Measurements from ENCODE around the gene PIAS1.

The PIAS1 gene

DNA sequence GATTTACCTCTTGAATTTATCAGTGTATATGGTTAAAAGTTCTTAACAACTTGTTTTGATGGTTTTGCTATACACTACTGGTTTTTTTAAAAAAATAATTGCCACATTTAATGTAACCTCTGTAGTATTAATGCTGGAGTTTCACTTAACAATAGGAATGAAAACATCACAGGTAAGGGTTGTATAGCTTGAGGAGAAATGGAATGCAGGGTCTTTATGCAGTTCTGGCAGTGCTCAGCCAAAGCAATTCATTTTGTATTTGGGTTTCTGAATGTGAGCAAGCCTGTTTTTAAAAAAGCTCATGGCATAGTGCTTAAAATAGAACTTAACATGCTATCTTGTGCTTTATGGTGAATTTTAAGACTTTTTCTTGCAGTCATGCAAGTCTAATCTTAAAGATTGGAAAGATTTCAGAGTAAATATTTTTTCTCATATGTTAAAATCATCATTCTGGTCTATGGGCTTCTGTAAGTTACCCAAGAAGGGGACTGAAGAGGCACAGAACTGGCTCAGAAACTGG lies 8.9 kb downstream of the PIAS1 start:
- no peaks in the 10 kb centered on the region for H3K9me2 ChIP-seq (replicated peaks; ENCODE audit: insufficient read depth, low read length)
- no peak overlapping the region for H3K9ac ChIP-seq (ENCODE audit: low read length)
- peaks cover 56% of the 10 kb centered on the region for H4K20me1 ChIP-seq (ENCODE audit: low read depth, low read length)
- peaks cover 100% of the 10 kb centered on the region for H3K79me2 ChIP-seq (ENCODE audit: insufficient read depth, low read length)
- H2AFZ ChIP-seq (ENCODE audit: low read depth, low read length, severe bottlenecking): no peak overlapping the region
- H3K27me3 ChIP-seq (ENCODE audit: low read length): no peaks in the 10 kb centered on the region
- TF ChIP-seq, protein P1, sequence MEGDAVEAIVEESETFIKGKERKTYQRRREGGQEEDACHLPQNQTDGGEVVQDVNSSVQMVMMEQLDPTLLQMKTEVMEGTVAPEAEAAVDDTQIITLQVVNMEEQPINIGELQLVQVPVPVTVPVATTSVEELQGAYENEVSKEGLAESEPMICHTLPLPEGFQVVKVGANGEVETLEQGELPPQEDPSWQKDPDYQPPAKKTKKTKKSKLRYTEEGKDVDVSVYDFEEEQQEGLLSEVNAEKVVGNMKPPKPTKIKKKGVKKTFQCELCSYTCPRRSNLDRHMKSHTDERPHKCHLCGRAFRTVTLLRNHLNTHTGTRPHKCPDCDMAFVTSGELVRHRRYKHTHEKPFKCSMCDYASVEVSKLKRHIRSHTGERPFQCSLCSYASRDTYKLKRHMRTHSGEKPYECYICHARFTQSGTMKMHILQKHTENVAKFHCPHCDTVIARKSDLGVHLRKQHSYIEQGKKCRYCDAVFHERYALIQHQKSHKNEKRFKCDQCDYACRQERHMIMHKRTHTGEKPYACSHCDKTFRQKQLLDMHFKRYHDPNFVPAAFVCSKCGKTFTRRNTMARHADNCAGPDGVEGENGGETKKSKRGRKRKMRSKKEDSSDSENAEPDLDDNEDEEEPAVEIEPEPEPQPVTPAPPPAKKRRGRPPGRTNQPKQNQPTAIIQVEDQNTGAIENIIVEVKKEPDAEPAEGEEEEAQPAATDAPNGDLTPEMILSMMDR (IDR thresholded peaks at IDR 0.05; ENCODE audit: insufficient read depth, low read length, poor library complexity, severe bottlenecking): no peak
- no peak for TF ChIP-seq EZH2phosphoT487 (conservative IDR thresholded peaks at IDR 0.05; ENCODE audit: low read length)
- H3K9me3 ChIP-seq (ENCODE audit: insufficient read depth, low read length): no peaks in the 10 kb centered on the region
- H3K36me3 ChIP-seq (ENCODE audit: low read length): no peaks in the 10 kb centered on the region
- H3K4me2 ChIP-seq (ENCODE audit: low read depth, low read length, poor library complexity, severe bottlenecking): no peak overlapping the region
- H3F3A ChIP-seq (ENCODE audit: insufficient read depth): no peaks in the 10 kb centered on the region; the same call in 1 of the 2 replicates
- H3K4me3 ChIP-seq (ENCODE audit: insufficient read depth, low read length, poor library complexity, severe bottlenecking): no peak overlapping the region
- no peak overlapping the region for H3K27ac ChIP-seq (ENCODE audit: low read depth, low read length)

- Histone ChIP-seq H4K20me1 (ENCODE audit: low read depth, low read length) (peaks cover 50% of the 10 kb centered on the region), H3K9ac (ENCODE audit: low read length) (no peak overlapping the region)
- TF ChIP-seq EZH2phosphoT487 (conservative IDR thresholded peaks at IDR 0.05; ENCODE audit: low read length): no peak
- TF ChIP-seq, protein P1 (IDR thresholded peaks at IDR 0.05; ENCODE audit: insufficient read depth, low read length, poor library complexity, severe bottlenecking): no peak
Observed at GRCh38 chr15:68063606-68064005, 9.5 kb downstream of the PIAS1 start.

DNA sequence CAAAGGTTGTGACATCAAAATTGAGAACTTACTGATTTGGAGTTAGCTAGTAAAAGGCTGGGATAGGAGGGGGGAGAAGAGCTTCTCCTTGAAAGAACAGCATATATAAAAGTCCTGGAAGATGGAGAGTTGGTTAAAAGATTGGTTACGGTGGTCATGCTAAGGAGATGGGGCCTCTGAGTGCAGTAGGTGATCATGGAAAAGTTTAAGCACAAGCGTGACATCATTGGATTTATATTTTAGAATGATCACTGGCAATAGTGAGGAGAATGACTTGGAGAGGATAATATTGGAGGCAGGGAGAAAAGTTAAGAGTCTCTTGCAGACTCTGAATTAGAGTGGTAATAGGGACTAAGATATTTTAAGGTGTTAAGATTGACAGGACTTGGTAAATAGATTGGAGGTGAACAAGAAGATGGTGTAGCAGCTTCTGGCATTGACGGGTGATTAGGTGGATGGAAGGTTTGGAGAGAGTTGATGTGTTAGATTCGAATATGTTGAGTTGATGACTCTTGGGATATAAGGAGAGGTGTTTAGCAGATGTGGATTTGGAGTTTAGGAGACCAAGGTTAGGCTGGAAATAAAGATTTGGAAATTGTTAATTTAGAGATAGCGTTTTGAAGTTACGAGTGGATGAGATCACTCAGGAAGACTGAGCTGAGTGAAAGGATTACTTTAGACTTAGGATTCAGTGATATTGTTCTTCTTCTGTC lies 19.6 kb downstream of the PIAS1 start:
- Histone ChIP-seq H2AFZ (ENCODE audit: low read depth, low read length, severe bottlenecking) (no peak overlapping the region), H3F3A (ENCODE audit: insufficient read depth) (0 out of 2 replicates have a peak, but pooled peaks cover 10% of the 10 kb centered on the region), H3K36me3 (ENCODE audit: low read length) (no peaks in the 10 kb centered on the region), H3K79me2 (ENCODE audit: insufficient read depth, low read length) (peaks cover 98% of the 10 kb centered on the region), H3K9me2 (replicated peaks; ENCODE audit: insufficient read depth, low read length) (no peaks in the 10 kb centered on the region), H4K20me1 (ENCODE audit: low read depth, low read length) (peaks cover 45% of the 10 kb centered on the region), H3K27ac (ENCODE audit: low read depth, low read length) (no peak overlapping the region), H3K4me3 (ENCODE audit: insufficient read depth, low read length, poor library complexity, severe bottlenecking) (no peak overlapping the region), H3K27me3 (ENCODE audit: low read length) (no peaks in the 10 kb centered on the region), H3K4me2 (ENCODE audit: low read depth, low read length, poor library complexity, severe bottlenecking) (no peak overlapping the region), H3K9ac (ENCODE audit: low read length) (no peak overlapping the region), H3K9me3 (ENCODE audit: insufficient read depth, low read length) (no peaks in the 10 kb centered on the region)
- no peak for TF ChIP-seq EZH2phosphoT487 (conservative IDR thresholded peaks at IDR 0.05; ENCODE audit: low read length)
- TF ChIP-seq, protein P1 (IDR thresholded peaks at IDR 0.05; ENCODE audit: insufficient read depth, low read length, poor library complexity, severe bottlenecking): no peak

More at GRCh38 chr15:68063606-68064005, 9.5 kb downstream of the PIAS1 start:
- Histone ChIP-seq H3K4me2 (ENCODE audit: low read depth, low read length, poor library complexity, severe bottlenecking) (no peak overlapping the region), H3K36me3 (ENCODE audit: low read length) (no peaks in the 10 kb centered on the region), H3F3A (ENCODE audit: insufficient read depth) (no peaks in the 10 kb centered on the region; the same call in 1 of the 2 replicates), H3K9me3 (ENCODE audit: insufficient read depth, low read length) (no peaks in the 10 kb centered on the region), H3K4me3 (ENCODE audit: insufficient read depth, low read length, poor library complexity, severe bottlenecking) (no peak overlapping the region), H2AFZ (ENCODE audit: low read depth, low read length, severe bottlenecking) (no peak overlapping the region), H3K79me2 (ENCODE audit: insufficient read depth, low read length) (peaks cover 100% of the 10 kb centered on the region), H3K9me2 (replicated peaks; ENCODE audit: insufficient read depth, low read length) (no peaks in the 10 kb centered on the region), H3K27ac (ENCODE audit: low read depth, low read length) (no peak overlapping the region), H3K27me3 (ENCODE audit: low read length) (no peaks in the 10 kb centered on the region)

All from SU-DHL-6 (cell line).